ENCODE results near the gene BDKRB2. TPM values are rescaled to one million over a fixed set of nuclear protein-coding genes. Genes with fewer than 3 reads are reported as not detected.

The BDKRB2 gene
- total RNA-seq, 1 donor from 2014 or later: 0.70 TPM

DNA sequence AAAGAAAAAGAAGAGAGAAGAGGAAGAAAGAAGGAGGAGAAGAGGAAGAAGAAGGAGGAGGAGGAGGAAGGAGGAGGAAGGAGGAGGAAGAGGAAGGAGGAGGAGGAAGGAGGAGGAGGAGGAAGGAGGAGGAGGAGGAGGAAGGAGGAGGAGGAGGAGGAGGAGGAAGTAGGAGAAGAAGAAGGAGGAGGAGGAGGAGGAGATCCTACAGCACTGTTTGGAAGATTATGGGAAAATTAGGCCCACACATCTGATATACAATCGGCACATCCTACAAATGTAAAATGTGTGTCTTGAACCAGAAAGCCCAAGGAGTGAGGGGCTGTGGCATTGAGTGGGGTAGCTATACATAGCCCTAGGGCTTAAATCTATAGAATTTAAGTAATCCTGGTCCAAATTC lies 12.0 kb downstream of the BDKRB2 start:
- TF ChIP-seq EZH2 (IDR thresholded peaks at IDR 0.05; ENCODE audit: insufficient read depth, low read length): no peak
- TF ChIP-seq, protein P1, sequence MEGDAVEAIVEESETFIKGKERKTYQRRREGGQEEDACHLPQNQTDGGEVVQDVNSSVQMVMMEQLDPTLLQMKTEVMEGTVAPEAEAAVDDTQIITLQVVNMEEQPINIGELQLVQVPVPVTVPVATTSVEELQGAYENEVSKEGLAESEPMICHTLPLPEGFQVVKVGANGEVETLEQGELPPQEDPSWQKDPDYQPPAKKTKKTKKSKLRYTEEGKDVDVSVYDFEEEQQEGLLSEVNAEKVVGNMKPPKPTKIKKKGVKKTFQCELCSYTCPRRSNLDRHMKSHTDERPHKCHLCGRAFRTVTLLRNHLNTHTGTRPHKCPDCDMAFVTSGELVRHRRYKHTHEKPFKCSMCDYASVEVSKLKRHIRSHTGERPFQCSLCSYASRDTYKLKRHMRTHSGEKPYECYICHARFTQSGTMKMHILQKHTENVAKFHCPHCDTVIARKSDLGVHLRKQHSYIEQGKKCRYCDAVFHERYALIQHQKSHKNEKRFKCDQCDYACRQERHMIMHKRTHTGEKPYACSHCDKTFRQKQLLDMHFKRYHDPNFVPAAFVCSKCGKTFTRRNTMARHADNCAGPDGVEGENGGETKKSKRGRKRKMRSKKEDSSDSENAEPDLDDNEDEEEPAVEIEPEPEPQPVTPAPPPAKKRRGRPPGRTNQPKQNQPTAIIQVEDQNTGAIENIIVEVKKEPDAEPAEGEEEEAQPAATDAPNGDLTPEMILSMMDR (IDR thresholded peaks at IDR 0.05; ENCODE audit: insufficient read depth, low read depth, low read length): no peak
- no peak overlapping the region for H3K4me2 ChIP-seq (ENCODE audit: low read length)
- no peaks in the 10 kb centered on the region for H3K4me1 ChIP-seq (ENCODE audit: insufficient read depth, low read length)
- no peak overlapping the region for H2AFZ ChIP-seq (ENCODE audit: low read depth, low read length)
- peaks cover 9% of the 10 kb centered on the region for H3K9me3 ChIP-seq (ENCODE audit: insufficient read depth, low read depth, low read length)
- no peak overlapping the region for H3K4me3 Mint-ChIP-seq (ENCODE audit: unreplicated experiment)
- H3K36me3 Mint-ChIP-seq (ENCODE audit: low read depth, unreplicated experiment): peaks cover 2% of the 10 kb centered on the region
- no peaks in the 10 kb centered on the region for H3K36me3 ChIP-seq (ENCODE audit: insufficient read depth, low read length)
- no peak overlapping the region for H3K9ac ChIP-seq (ENCODE audit: low read length)
- no peaks in the 10 kb centered on the region for H3K4me1 Mint-ChIP-seq (ENCODE audit: low read depth, unreplicated experiment)
- peaks cover 30% of the 10 kb centered on the region for H3K27me3 Mint-ChIP-seq (ENCODE audit: low read depth, unreplicated experiment)
- H4K20me1 ChIP-seq (ENCODE audit: insufficient read depth, low read length): no peaks in the 10 kb centered on the region
- DNase-seq (ENCODE audit: low read depth) (no peak), FAIRE-seq (no peak)
- H3K9me3 Mint-ChIP-seq (ENCODE audit: unreplicated experiment): peaks cover 14% of the 10 kb centered on the region
- H3K27me3 ChIP-seq (ENCODE audit: insufficient read depth, low read length): no peaks in the 10 kb centered on the region
- no peak overlapping the region for H3K27ac ChIP-seq (ENCODE audit: low read depth, low read length)
- H3K27ac Mint-ChIP-seq (ENCODE audit: unreplicated experiment): no peak overlapping the region
- no peaks in the 10 kb centered on the region for H3K79me2 ChIP-seq (ENCODE audit: insufficient read depth, low read length)
- no peak overlapping the region for H3K4me3 ChIP-seq (ENCODE audit: insufficient read depth, low read depth, low read length)

DNA sequence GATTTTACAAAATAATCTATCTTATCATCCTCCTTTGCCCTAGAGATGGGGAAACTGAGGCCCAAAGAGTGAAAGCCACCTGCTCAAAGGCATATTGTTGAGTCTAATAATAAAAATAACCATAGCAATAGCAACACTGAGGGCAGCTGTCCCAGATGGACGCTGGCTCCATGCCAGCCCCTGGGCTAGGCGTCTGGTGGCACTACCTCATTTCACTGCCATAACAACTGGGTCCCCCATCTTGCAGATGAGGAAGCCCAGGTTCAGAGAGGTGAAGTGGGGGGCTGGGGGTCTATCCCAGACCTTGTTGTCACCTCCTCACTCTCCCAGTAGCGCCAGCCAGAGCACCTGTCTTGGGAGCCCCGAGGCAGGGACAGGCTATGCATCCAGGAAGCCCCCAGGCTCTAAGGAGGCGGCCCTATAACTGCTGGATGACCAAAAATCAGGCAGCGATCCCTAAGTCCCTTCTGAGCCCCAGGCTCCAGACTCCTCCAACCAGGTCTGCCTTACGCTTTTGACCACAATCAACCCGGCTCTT lies 12.8 kb downstream of the BDKRB2 start:
- H3K36me3 Mint-ChIP-seq (ENCODE audit: low read depth, unreplicated experiment): peaks cover 2% of the 10 kb centered on the region
- no peak for FAIRE-seq
- H3K9me3 Mint-ChIP-seq (ENCODE audit: unreplicated experiment): peaks cover 7% of the 10 kb centered on the region
- H3K4me3 Mint-ChIP-seq (ENCODE audit: unreplicated experiment): no peak overlapping the region
- H3K27me3 ChIP-seq (ENCODE audit: insufficient read depth, low read length): no peaks in the 10 kb centered on the region
- H3K27ac ChIP-seq (ENCODE audit: low read depth, low read length): no peak overlapping the region
- DNase-seq (ENCODE audit: low read depth): no peak
- H3K27me3 Mint-ChIP-seq (ENCODE audit: low read depth, unreplicated experiment): peaks cover 38% of the 10 kb centered on the region
- H3K27ac Mint-ChIP-seq (ENCODE audit: unreplicated experiment): no peak overlapping the region
- H3K4me2 ChIP-seq (ENCODE audit: low read length): no peak overlapping the region
- H3K4me3 ChIP-seq (ENCODE audit: insufficient read depth, low read depth, low read length): no peak overlapping the region
- no peaks in the 10 kb centered on the region for H3K36me3 ChIP-seq (ENCODE audit: insufficient read depth, low read length)
- TF ChIP-seq EZH2 (IDR thresholded peaks at IDR 0.05; ENCODE audit: insufficient read depth, low read length): no peak
- TF ChIP-seq, protein P1 (IDR thresholded peaks at IDR 0.05; ENCODE audit: insufficient read depth, low read depth, low read length): no peak
- no peaks in the 10 kb centered on the region for H3K4me1 ChIP-seq (ENCODE audit: insufficient read depth, low read length)
- no peak overlapping the region for H3K9ac ChIP-seq (ENCODE audit: low read length)
- no peaks in the 10 kb centered on the region for H4K20me1 ChIP-seq (ENCODE audit: insufficient read depth, low read length)
- H2AFZ ChIP-seq (ENCODE audit: low read depth, low read length): no peak overlapping the region
- no peaks in the 10 kb centered on the region for H3K79me2 ChIP-seq (ENCODE audit: insufficient read depth, low read length)
- H3K9me3 ChIP-seq (ENCODE audit: insufficient read depth, low read depth, low read length): peaks cover 5% of the 10 kb centered on the region
- H3K4me1 Mint-ChIP-seq (ENCODE audit: low read depth, unreplicated experiment): no peaks in the 10 kb centered on the region

DNA sequence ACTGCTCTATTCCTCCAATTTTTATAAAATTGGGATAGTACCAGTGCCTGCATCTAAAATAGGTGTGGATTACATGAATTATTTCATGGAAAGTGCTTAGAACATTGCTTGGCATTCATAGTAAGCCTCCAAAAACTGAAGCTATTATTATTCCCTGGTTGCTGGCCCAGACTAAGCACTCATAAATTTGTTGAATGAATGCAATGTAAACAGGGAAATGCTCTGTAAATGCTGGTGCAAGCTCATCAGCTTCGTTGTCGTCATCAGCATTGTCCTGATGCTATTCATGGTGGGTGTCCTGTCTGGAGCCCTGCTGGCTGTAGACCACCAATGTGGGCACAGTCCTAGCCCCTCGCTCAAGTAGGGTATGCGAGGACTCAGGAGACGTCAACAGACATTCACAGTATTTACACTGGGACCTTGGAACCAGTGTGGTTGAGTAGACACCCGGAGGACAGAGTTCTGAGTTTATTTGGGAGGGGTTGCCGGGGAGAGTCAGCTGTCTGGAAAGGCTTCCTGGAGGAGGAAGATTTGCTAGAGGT lies 16.5 kb downstream of the BDKRB2 start:
- H3K27ac Mint-ChIP-seq (ENCODE audit: unreplicated experiment): no peak overlapping the region
- H3K36me3 Mint-ChIP-seq (ENCODE audit: low read depth, unreplicated experiment): no peaks in the 10 kb centered on the region
- Histone ChIP-seq H3K79me2 (ENCODE audit: insufficient read depth, low read length) (no peaks in the 10 kb centered on the region), H3K9ac (ENCODE audit: low read length) (no peak overlapping the region), H3K4me2 (ENCODE audit: low read length) (no peak overlapping the region), H4K20me1 (ENCODE audit: insufficient read depth, low read length) (no peaks in the 10 kb centered on the region), H3K36me3 (ENCODE audit: insufficient read depth, low read length) (no peaks in the 10 kb centered on the region), H2AFZ (ENCODE audit: low read depth, low read length) (no peak overlapping the region), H3K4me1 (ENCODE audit: insufficient read depth, low read length) (peaks cover 4% of the 10 kb centered on the region), H3K9me3 (ENCODE audit: insufficient read depth, low read depth, low read length) (peaks cover 2% of the 10 kb centered on the region), H3K4me3 (ENCODE audit: insufficient read depth, low read depth, low read length) (no peak overlapping the region), H3K27me3 (ENCODE audit: insufficient read depth, low read length) (no peaks in the 10 kb centered on the region), H3K27ac (ENCODE audit: low read depth, low read length) (no peak overlapping the region)
- H3K4me3 Mint-ChIP-seq (ENCODE audit: unreplicated experiment): no peak overlapping the region
- H3K9me3 Mint-ChIP-seq (ENCODE audit: unreplicated experiment): no peaks in the 10 kb centered on the region
- no peak for TF ChIP-seq EZH2 (IDR thresholded peaks at IDR 0.05; ENCODE audit: insufficient read depth, low read length)
- TF ChIP-seq, protein P1 (IDR thresholded peaks at IDR 0.05; ENCODE audit: insufficient read depth, low read depth, low read length): no peak
- H3K4me1 Mint-ChIP-seq (ENCODE audit: low read depth, unreplicated experiment): peaks cover 3% of the 10 kb centered on the region
- no peak for DNase-seq (ENCODE audit: low read depth)
- FAIRE-seq: no peak
- peaks cover 30% of the 10 kb centered on the region for H3K27me3 Mint-ChIP-seq (ENCODE audit: low read depth, unreplicated experiment)

Measured in astrocyte (in vitro differentiated cells and primary cell).